ENCODE results near the gene SNX3. TPM values are rescaled to one million over a fixed set of nuclear protein-coding genes. Genes with fewer than 3 reads are reported as not detected.
"Not testable (repeated sequence)": the region's sequence is repeated elsewhere in the genome, so short reads cannot be mapped to it uniquely, and the experiment has no call there.

The SNX3 gene
- total RNA-seq, 3 donors from 2014 or later, result 144 to 212 (median 151) TPM

DNA sequence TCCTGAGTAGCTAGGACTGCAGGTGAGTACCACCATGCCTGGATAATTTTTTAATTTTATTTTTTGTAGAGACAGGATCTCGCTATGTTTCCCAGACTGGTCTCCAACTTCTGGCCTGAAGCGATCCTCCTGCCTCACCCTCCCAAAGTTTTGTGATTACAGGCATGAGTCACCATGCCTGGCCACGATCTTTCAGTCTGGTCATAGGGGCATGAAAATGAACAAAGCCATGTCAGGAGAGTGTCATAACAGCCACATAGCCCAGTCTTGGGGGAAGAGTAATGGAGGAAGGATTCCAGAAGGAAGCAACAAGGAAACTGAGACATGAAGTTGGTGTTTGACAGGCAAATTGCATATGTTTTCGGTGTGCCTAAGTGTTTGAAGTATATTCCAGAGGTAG lies 17.0 kb upstream of the SNX3 start:
- no peak overlapping the region for H3K4me3 ChIP-seq
- no peak for DNase-seq (ENCODE audit: low spot score in 2 of 2)
- no peaks in the 10 kb centered on the region for H3K4me1 ChIP-seq
- no peaks in the 10 kb centered on the region for H3K27me3 ChIP-seq
- no peak overlapping the region for H3K27ac ChIP-seq
- H3K36me3 ChIP-seq, result no peaks in the 10 kb centered on the region
- no peaks in the 10 kb centered on the region for H3K9me3 ChIP-seq
- intact Hi-C loops (cut with DNase I; ENCODE audit: low total_unique reads), result no loop called here
- TF ChIP-seq, protein P1, sequence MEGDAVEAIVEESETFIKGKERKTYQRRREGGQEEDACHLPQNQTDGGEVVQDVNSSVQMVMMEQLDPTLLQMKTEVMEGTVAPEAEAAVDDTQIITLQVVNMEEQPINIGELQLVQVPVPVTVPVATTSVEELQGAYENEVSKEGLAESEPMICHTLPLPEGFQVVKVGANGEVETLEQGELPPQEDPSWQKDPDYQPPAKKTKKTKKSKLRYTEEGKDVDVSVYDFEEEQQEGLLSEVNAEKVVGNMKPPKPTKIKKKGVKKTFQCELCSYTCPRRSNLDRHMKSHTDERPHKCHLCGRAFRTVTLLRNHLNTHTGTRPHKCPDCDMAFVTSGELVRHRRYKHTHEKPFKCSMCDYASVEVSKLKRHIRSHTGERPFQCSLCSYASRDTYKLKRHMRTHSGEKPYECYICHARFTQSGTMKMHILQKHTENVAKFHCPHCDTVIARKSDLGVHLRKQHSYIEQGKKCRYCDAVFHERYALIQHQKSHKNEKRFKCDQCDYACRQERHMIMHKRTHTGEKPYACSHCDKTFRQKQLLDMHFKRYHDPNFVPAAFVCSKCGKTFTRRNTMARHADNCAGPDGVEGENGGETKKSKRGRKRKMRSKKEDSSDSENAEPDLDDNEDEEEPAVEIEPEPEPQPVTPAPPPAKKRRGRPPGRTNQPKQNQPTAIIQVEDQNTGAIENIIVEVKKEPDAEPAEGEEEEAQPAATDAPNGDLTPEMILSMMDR (IDR thresholded peaks at IDR 0.05), result no peak
- no peak for TF ChIP-seq POLR2AphosphoS5 (IDR thresholded peaks at IDR 0.05)
- TF ChIP-seq POLR2A (IDR thresholded peaks at IDR 0.05), result no peak

- Histone ChIP-seq H3K4me3 (no peak overlapping the region), H3K9me3 (no peaks in the 10 kb centered on the region), H3K4me1 (no peaks in the 10 kb centered on the region), H3K36me3 (no peaks in the 10 kb centered on the region), H3K27me3 (no peaks in the 10 kb centered on the region), H3K27ac (no peak overlapping the region)
- DNase-seq (ENCODE audit: low spot score in 2 of 2), result no peak
- no peak for TF ChIP-seq POLR2A (IDR thresholded peaks at IDR 0.05)
- TF ChIP-seq, protein P1 (IDR thresholded peaks at IDR 0.05), result no peak
- no peak for TF ChIP-seq POLR2AphosphoS5 (IDR thresholded peaks at IDR 0.05)
- intact Hi-C loops (cut with DNase I; ENCODE audit: low total_unique reads), result no loop called here
These were observed 16.5 kb upstream of the SNX3 start for GRCh38 chr6:108277295-108277694.

GRCh38 chr6:108275976-108276375 lies 15.1 kb upstream of the SNX3 start:
- Histone ChIP-seq H3K4me1 (no peaks in the 10 kb centered on the region), H3K4me3 (no peak overlapping the region), H3K36me3 (no peaks in the 10 kb centered on the region), H3K27me3 (no peaks in the 10 kb centered on the region), H3K9me3 (no peaks in the 10 kb centered on the region), H3K27ac (no peak overlapping the region)
- TF ChIP-seq POLR2A (IDR thresholded peaks at IDR 0.05) (no peak), POLR2AphosphoS5 (IDR thresholded peaks at IDR 0.05) (no peak)
- TF ChIP-seq, protein P1 (IDR thresholded peaks at IDR 0.05), result no peak
- no peak for DNase-seq (ENCODE audit: low spot score in 2 of 2)
- intact Hi-C loops (cut with DNase I; ENCODE audit: low total_unique reads), result no loop called here

GRCh38 chr6:108274546-108274945 lies 13.7 kb upstream of the SNX3 start:
- DNase-seq (ENCODE audit: low spot score in 2 of 2), result no peak
- H3K36me3 ChIP-seq, result no peaks in the 10 kb centered on the region
- H3K27ac ChIP-seq, result no peak overlapping the region
- TF ChIP-seq, protein P1 (IDR thresholded peaks at IDR 0.05), result no peak
- TF ChIP-seq POLR2AphosphoS5 (IDR thresholded peaks at IDR 0.05), result no peak
- no peak for TF ChIP-seq POLR2A (IDR thresholded peaks at IDR 0.05)
- intact Hi-C loops (cut with DNase I; ENCODE audit: low total_unique reads), result no loop called here
- no peaks in the 10 kb centered on the region for H3K4me1 ChIP-seq
- no peaks in the 10 kb centered on the region for H3K9me3 ChIP-seq
- H3K4me3 ChIP-seq, result no peak overlapping the region
- H3K27me3 ChIP-seq, result no peaks in the 10 kb centered on the region

DNA sequence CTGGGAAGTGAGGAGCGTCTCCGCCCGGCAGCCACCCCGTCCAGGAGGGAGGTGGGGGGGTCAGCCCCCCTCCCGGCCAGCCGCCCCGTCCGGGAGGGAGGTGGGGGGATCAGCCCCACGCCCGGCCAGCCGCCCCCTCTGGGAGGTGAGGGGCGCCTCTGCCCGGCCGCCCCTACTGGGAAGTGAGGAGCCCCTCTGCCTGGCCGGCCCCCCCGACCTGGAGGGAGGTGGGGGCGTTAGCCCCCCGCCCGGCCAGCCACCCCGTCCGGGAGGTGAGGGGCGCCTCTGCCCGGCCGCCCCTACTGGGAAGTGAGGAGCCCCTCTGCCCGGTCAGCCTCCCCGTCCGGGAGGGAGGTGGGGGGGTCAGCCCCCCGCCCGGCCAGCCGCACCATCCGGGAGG lies 9.1 kb upstream of the SNX3 start:
- H3K4me1 ChIP-seq; intact Hi-C loops (cut with DNase I; ENCODE audit: low total_unique reads); H3K9me3 ChIP-seq; H3K36me3 ChIP-seq; H3K4me3 ChIP-seq; DNase-seq (ENCODE audit: low spot score in 2 of 2); H3K27ac ChIP-seq; H3K27me3 ChIP-seq: not testable (repeated sequence)

GRCh38 chr6:108268845-108269244 lies 8.0 kb upstream of the SNX3 start:
- Histone ChIP-seq H3K27me3 (no peaks in the 10 kb centered on the region), H3K4me1 (no peaks in the 10 kb centered on the region), H3K9me3 (no peaks in the 10 kb centered on the region), H3K4me3 (no peak overlapping the region), H3K36me3 (no peaks in the 10 kb centered on the region), H3K27ac (no peak overlapping the region)
- no peak for DNase-seq (ENCODE audit: low spot score in 2 of 2)
- intact Hi-C loops (cut with DNase I; ENCODE audit: low total_unique reads), result no loop called here
- no peak for TF ChIP-seq POLR2AphosphoS5 (IDR thresholded peaks at IDR 0.05)
- TF ChIP-seq, protein P1 (IDR thresholded peaks at IDR 0.05), result no peak
- no peak for TF ChIP-seq POLR2A (IDR thresholded peaks at IDR 0.05)
